IMR-90 (cell line): ENCODE data around the gene MSH5.

Experiments
- CTCF ChIP-seq: conservative IDR thresholded peaks from 2 replicates; pipeline ENCODE4 v1.5.1; 2012; ENCODE audit warnings: mild to moderate bottlenecking, low read depth, low read length, improper control_type of control experiment
- POLR2A ChIP-seq: IDR thresholded peaks from 2 replicates; pipeline ENCODE4 v1.6.1; 2012; ENCODE audit warnings: mild to moderate bottlenecking, low read depth, low read length

GRCh38 chr6:31744422-31744821 lies 4.6 kb downstream of the MSH5 start:
- TF ChIP-seq CTCF (no peak), POLR2A (no peak)
